Measurements from ENCODE around the gene ADCY5. TPM values are rescaled to one million over a fixed set of nuclear protein-coding genes. Genes with fewer than 3 reads are reported as not detected.
A peak's percentile ranks its signal among the peaks of the same experiment; 100 is the strongest.

Gene ADCY5
- total RNA-seq, 1 donor from 2014 or later = 25.8 TPM

GRCh38 chr3:123386477-123387040 is 62.3 kb downstream of the ADCY5 start:
- DNase-seq (ENCODE audit: low spot score) = no peak

DNA sequence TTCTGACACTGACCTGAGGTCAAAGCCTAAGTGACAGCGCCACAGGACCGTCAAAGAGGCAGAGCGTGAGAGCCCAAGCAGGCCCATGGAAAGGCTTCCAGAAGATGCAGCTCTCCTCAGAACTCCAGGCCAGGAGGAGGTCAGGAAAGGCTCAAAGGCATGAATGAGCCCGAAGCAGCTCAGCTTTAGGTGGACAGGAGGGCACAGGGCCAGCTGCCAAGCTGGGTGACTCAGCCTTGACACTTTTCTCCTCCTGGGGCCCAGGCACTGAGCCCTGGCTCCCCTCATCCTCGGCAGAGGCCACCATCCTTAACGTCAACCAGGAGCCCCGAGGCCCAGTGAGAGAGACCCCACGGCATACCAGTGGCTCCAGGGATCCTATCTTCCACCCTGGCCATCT is 62.9 kb downstream of the ADCY5 start:
- no peak for DNase-seq (ENCODE audit: low spot score)

GRCh38 chr3:123385499-123385898 is 63.4 kb downstream of the ADCY5 start:
- no peak for DNase-seq (ENCODE audit: low spot score)

DNA sequence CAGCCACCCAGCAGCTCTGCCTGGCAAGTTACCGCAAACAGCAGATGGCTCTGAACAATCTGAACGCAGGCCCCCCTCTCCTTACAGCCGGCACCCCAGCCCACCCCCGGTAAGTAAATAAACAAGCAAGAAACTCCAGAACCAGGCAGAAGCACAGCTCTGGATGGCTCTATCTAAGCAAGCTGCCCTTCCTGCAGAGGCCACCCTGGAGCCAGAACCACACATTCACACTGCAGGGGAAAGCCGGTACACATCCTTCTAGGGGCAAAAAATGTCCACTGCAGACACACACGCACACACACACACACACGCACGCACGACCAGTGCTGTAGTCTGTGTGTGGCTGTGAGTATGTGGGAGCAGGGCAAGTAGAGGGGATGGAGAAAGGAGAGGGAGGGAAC is 63.9 kb downstream of the ADCY5 start:
- DNase-seq (ENCODE audit: low spot score) = peak; percentile 72

DNA sequence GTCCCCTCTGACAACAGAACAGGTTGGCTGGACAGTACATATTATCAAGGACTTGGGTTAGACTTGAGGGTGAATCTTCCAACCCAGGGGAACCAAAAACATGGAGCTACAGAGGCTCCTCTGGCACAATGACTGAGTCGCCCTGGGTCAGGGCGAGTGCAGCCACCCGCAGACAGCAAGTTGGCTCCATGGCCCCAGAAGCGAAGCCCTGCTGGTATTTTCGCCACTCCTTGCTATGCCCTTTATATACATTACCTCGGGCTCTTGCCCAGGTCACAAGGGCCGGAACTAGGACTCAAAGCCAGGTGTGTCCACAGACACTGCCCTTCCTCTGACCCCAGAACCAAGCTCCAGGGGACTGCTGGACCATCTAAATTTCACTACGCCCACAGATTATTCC is 64.6 kb downstream of the ADCY5 start:
- DNase-seq (ENCODE audit: low spot score) = no peak

- DNase-seq (ENCODE audit: low spot score) = peak; percentile 29
Measured at GRCh38 chr3:123383091-123384053, 65.5 kb downstream of the ADCY5 start.

- DNase-seq (ENCODE audit: low spot score) = no peak
Measured at GRCh38 chr3:123380261-123380660, 68.6 kb downstream of the ADCY5 start.

DNA sequence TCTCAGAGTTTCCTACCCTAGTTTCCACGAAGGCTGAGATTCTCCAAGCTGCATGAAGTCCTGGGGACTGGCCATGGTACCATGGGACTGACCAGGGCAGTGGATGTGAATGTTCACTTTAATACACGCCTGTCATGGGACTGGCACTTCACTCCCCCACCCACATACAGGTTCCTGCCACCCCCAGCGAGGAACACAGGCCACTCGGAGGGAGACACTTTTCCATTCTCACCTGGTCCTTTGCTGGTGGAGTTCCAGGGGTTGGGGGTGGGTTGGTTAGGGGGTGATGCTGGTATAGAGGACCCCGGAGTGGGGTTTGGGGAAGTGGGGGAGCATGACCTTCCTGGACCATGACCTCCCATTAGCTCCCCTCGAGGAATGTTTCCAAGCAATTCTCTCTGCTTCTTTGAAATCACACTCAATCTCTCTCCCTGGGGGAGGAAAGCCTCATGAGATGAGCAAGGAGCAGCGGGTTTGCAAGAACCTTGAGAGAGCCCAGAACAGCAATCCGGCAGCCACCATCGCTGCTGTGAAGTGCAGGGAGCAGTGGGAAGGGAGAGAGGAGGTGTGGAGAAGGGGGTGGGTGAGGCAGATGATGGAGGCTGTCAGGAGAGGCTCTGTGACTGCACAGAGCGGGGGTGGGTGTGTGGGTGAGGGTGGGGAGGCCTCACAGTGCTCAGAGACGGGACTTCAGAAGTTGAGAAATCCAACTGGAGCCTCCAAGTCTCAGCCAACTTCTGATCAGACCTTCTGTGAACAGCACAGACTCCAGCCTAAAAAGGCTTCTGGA is 69.7 kb downstream of the ADCY5 start:
- DNase-seq (ENCODE audit: low spot score) = no peak

- no peak for DNase-seq (ENCODE audit: low spot score)
Measured at GRCh38 chr3:123378409-123378915, 70.4 kb downstream of the ADCY5 start.

DNA sequence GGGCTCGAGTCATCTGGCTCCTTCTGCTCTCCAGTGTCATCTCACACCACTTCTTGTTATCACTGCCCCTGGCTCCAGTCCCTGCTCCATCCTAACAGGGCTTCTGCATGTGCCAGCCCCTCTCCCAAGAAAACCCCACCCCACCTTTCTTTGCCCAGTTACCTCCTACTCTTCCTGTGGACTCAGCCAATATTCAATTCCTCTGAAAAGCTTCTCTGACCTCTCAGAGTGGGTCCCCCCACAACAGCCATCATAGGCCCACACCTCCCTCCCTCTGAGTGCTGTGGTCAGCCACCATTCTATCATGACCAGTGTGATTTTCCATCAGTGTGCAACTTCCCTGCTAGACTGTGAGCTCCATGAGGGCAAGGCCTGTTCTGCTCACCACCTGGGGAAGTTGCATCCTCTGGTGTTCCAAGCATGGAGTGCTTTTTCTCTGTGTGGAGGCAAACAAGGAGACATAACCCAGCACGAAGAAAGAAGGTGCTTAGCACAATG is 71.6 kb downstream of the ADCY5 start:
- DNase-seq (ENCODE audit: low spot score) = no peak

GRCh38 chr3:123376451-123377242 is 72.2 kb downstream of the ADCY5 start:
- no peak for DNase-seq (ENCODE audit: low spot score)

- DNase-seq (ENCODE audit: low spot score) = no peak
Measured at GRCh38 chr3:123375014-123375940, 73.6 kb downstream of the ADCY5 start.

DNA sequence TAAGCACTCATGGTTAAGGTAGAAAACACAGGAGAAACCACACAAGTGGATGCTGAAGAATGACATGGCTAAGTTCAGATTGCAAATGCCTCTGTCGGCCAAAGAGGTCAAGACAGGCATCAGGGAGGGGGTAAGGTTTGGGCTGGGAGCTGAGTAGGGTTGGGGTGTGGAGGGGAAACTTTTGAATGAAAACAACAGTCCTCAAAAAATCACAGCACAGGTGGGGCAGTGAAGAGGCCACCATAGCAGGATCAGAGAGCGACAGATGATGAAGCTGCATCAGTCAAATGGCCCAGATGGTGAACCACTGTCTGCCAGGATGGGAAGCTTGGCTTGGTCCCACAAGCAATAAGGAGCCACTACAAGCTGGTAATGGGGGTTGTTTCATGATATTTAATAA is 74.9 kb downstream of the ADCY5 start:
- no peak for DNase-seq (ENCODE audit: low spot score)

- DNase-seq (ENCODE audit: low spot score) = no peak
Measured at GRCh38 chr3:123373474-123373987, 75.4 kb downstream of the ADCY5 start.

DNA sequence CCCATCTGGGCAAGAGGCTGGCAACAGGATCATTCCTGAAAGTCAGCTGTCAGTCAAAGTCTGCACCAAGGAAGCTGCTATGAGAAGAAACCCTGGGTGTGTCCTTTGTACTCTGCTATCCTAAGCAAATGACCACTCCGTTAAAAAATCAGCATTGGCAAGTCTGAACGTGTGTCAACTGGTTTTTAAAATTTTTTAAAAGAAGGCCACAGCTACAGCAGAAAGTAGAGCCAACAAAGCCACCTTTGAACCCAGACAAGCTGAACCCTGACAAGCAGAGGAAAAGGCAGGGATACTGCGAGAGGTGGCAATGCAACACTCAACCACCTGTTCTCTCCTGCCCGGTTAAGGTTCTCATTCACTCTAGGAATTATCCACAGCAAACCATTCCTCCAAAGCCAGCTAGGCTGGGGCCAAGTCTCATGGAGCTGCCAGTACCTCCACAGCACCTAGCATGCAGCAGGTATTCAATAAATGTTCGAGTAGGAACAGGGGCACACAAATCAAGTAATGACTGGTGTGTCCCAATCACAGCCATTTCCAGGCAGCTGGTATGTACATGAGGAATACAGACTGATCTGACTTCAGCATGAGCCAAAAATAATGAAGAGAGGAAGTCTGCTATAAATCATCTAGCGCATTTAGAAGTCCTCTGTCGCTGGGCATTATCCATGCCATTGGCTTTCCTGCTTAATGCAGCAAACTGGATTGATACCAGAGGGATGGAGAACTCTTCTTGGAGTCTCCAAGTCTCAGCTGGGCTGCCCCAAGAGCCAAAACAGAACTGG is 76.0 kb downstream of the ADCY5 start:
- no peak for DNase-seq (ENCODE audit: low spot score)

GRCh38 chr3:123371859-123372685 is 76.8 kb downstream of the ADCY5 start:
- no peak for DNase-seq (ENCODE audit: low spot score)

DNA sequence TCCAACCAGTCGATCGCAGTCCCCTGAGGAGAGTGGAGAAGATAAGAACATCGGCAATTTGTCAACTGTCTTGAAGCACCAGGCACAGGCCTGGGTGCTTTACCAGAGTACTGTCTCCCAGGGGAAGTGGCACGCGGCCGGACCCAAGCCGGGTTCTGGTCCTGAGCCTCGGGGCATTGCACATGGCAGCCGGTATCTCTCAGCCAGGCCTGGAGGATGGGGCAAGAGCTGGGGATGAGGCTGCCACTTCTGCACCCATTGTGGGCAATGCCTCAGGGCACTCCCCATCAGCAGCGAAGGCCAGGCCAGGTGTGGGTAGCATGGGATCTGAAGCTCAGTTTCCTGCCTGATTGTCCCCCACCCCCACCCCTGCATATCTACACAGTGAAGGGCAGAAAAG is 77.5 kb downstream of the ADCY5 start:
- no peak for DNase-seq (ENCODE audit: low spot score)

DNA sequence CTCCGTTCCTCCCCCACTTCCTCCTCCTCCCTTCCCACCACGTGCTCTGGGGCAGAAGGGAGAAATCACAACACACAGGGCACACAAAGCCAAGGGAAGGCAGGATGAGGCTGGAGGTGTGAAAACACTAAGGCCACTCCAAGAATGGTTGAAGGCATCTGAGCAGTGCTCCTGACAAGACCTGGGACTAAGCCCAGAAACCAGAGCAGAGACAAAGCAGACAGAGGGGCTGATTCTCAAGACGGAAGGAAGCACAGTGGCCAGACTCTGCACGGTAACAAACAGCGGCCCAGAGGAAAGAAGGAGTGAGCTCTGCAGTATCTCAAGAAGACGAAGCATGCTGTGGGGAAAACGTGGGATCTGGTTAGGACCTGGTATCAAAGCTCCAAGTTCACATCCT is 78.1 kb downstream of the ADCY5 start:
- DNase-seq (ENCODE audit: low spot score) = peak; percentile 20

All from mucosa of gallbladder (tissue), 1 donor.